Measurements from ENCODE around the gene ADRA1B. TPM values are rescaled to one million over a fixed set of nuclear protein-coding genes. Genes with fewer than 3 reads are reported as not detected.

ADRA1B gene
- total and polyA plus RNA-seq, 2 of the 8 experiments (the other 6 are each of a cell fraction or from before 2014, with no cell fraction given) = not detected

- no peak overlapping the region for H4K91ac ChIP-seq (replicated peaks; ENCODE audit: insufficient read length, low read length)
- no peak overlapping the region for H3K4ac ChIP-seq (replicated peaks; ENCODE audit: insufficient read length, low read depth, low read length)
- H3K4me2 ChIP-seq (ENCODE audit: insufficient read depth in 1 of 2, low read depth in 2 of 2, low read length in 2 of 2) = no peak overlapping the region
- no peak overlapping the region for H2AK5ac ChIP-seq (ENCODE audit: low read depth, low read length)
- H3K9me3 ChIP-seq (ENCODE audit: insufficient read depth in 2 of 2, low read depth in 1 of 2, low read length in 1 of 2) = no peaks in the 10 kb centered on the region
- H2BK120ac ChIP-seq (replicated peaks; ENCODE audit: low read depth, low read length) = no peak overlapping the region
- no peak overlapping the region for H4K5ac ChIP-seq (ENCODE audit: insufficient read length, low read depth, low read length)
- no peak overlapping the region for H2BK15ac ChIP-seq (ENCODE audit: low read length)
- no peaks in the 10 kb centered on the region for H3K79me1 ChIP-seq (ENCODE audit: low read depth, low read length)
- no peak overlapping the region for H3K56ac ChIP-seq (replicated peaks; ENCODE audit: insufficient read length, low read depth, low read length)
- FAIRE-seq = no peak
- no peak overlapping the region for H4K8ac ChIP-seq (ENCODE audit: extremely low read depth, insufficient read depth, low read length)
- no peaks in the 10 kb centered on the region for H3K4me1 ChIP-seq (replicated peaks in 1 of 4; ENCODE audit: control insufficient read depth in 3 of 4, insufficient read depth in 4 of 4, low read length in 3 of 4)
- H2BK20ac ChIP-seq (ENCODE audit: low read length) = no peak overlapping the region
- H3K9ac ChIP-seq (replicated peaks in 1 of 4; ENCODE audit: extremely low read depth in 1 of 4, low read depth in 3 of 4, low read length in 3 of 4) = no peak overlapping the region
- H2AFZ ChIP-seq (ENCODE audit: low read length) = no peak overlapping the region
- H2BK12ac ChIP-seq (ENCODE audit: low read depth, low read length) = no peak overlapping the region
- H3K23ac ChIP-seq (ENCODE audit: insufficient read length) = no peak overlapping the region
- ChIA-PET POLR2A (ENCODE audit: partially characterized antibody) (no interaction called here), CTCF (ENCODE audit: partially characterized antibody) (interaction anchor here (0.6 to 4.3 kb wide), 6 partner anchors 8 to 534 kb away, joined by 3 to 39 read pairs (median 4); no protein-coding TSS in a partner anchor)
- WGBS, 2 experiments (ENCODE audit: extremely low coverage in 1 of 2, insufficient coverage in 1 of 2, insufficient read length in 1 of 2, insufficient replicate concordance in 2 of 2, low coverage in 1 of 2, low lambda C conversion rate in 2 of 2, missing lambda C conversion rate in 1 of 2) = 88% methylated on average over 2 of the region's 2 CpGs; no CpG with 5 or more reads in 1 of the 2 experiments
- no peaks in the 10 kb centered on the region for H3K79me2 ChIP-seq (ENCODE audit: control insufficient read depth in 1 of 2, insufficient read depth in 2 of 2, low read length in 2 of 2)
- H3K27ac ChIP-seq (ENCODE audit: low read depth, low read length) = no peak overlapping the region
- no peak for DNase-seq (ENCODE audit: low read depth in 1 of 2, low spot score in 2 of 2)
- H3K27me3 ChIP-seq (replicated peaks in 1 of 4; ENCODE audit: control insufficient read depth in 3 of 4, extremely low read depth in 1 of 4, insufficient read depth in 3 of 4, low read length in 3 of 4) = peaks cover 3 to 10% (median 7%) of the 10 kb centered on the region in 4 experiments
- no peak overlapping the region for H3K4me3 ChIP-seq (ENCODE audit: extremely low read depth in 1 of 4, insufficient read depth in 2 of 4, low read depth in 3 of 4, low read length in 4 of 4)
- no peaks in the 10 kb centered on the region for H3K36me3 ChIP-seq (ENCODE audit: control insufficient read depth in 2 of 4, insufficient read depth in 4 of 4, low read length in 3 of 4)
- H3K18ac ChIP-seq (ENCODE audit: extremely low read depth, low read length) = no peak overlapping the region
- no peaks in the 10 kb centered on the region for H4K20me1 ChIP-seq (replicated peaks in 1 of 2; ENCODE audit: control insufficient read depth in 1 of 2, insufficient read depth in 2 of 2, low read length in 2 of 2)
- no peaks in the 10 kb centered on the region for H3K23me2 ChIP-seq (ENCODE audit: low read depth, low read length)
- no peak overlapping the region for H3K14ac ChIP-seq (ENCODE audit: insufficient read length)
- no peak overlapping the region for H2BK5ac ChIP-seq (ENCODE audit: low read depth, low read length)
- TF ChIP-seq POU5F1 (IDR thresholded peaks at IDR 0.05; ENCODE audit: low read depth, low read length) (no peak), FOSL1 (IDR thresholded peaks at IDR 0.05; ENCODE audit: insufficient read depth, low read depth, low read length) (no peak), HDAC6 (IDR thresholded peaks at IDR 0.05; ENCODE audit: low read depth, low read length) (no peak), PHF8 (conservative IDR thresholded peaks at IDR 0.05; ENCODE audit: low read depth, low read length) (no peak), SAP30 (IDR thresholded peaks at IDR 0.05; ENCODE audit: insufficient read depth, insufficient replicate concordance, low read length) (no peak), BCL11A (IDR thresholded peaks at IDR 0.05; ENCODE audit: low read depth in 2 of 2, low read length in 2 of 2) (no peak), EZH2 (IDR thresholded peaks at IDR 0.05; ENCODE audit: low read depth, low read length, severe bottlenecking) (no peak), HDAC2 (IDR thresholded peaks at IDR 0.05; ENCODE audit: borderline replicate concordance in 1 of 2, low read depth in 2 of 2, low read length in 2 of 2) (no peak), RXRA (IDR thresholded peaks at IDR 0.05; ENCODE audit: insufficient read depth, low read depth, low read length) (no peak), KDM4A (IDR thresholded peaks at IDR 0.05; ENCODE audit: low read depth, low read length, severe bottlenecking) (no peak)
Measured at GRCh38 chr5:159978358-159978757, 62.1 kb downstream of the ADRA1B start.
